Esophagus (tissue), 2 donors: Measurements from ENCODE around the gene CTSC. TPM values are rescaled to one million over a fixed set of nuclear protein-coding genes. Genes with fewer than 3 reads are reported as not detected.

Source experiments
- H3K27ac ChIP-seq, 2 donors: one replicate each; pipeline ENCODE4 v1.5.1; 2013; ENCODE audit warnings: low read depth in 2 of 2, mild to moderate bottlenecking in 2 of 2, inconsistent platforms in 1 of 2, low read length in 1 of 2, moderate library complexity in 1 of 2
- H3K27me3 ChIP-seq, 2 donors: one replicate each; pipeline ENCODE4 v1.6.1; 2013; ENCODE audit warnings: low read length in 2 of 2, control low read depth in 1 of 2, mild to moderate bottlenecking in 1 of 2; ENCODE audit not compliant: insufficient read depth in 2 of 2, control insufficient read depth in 1 of 2
- H3K36me3 ChIP-seq, 2 donors: one replicate each; pipeline ENCODE4 v1.6.1; 2013; ENCODE audit warnings: low read length in 1 of 2; ENCODE audit not compliant: control insufficient read depth in 2 of 2, insufficient read depth in 2 of 2
- H3K4me1 ChIP-seq, 2 donors: one replicate each; pipeline ENCODE4 v1.6.1; 2013; ENCODE audit warnings: low read length in 1 of 2; ENCODE audit not compliant: control insufficient read depth in 2 of 2, insufficient read depth in 2 of 2
- H3K4me3 ChIP-seq, 2 donors: one replicate each; pipeline ENCODE4 v1.5.1; 2013; ENCODE audit warnings: low read length in 2 of 2, mild to moderate bottlenecking in 2 of 2, low read depth in 1 of 2, moderate library complexity in 1 of 2
- H3K9me3 ChIP-seq, 2 donors: one replicate each; pipeline ENCODE4 v1.6.1; 2013; ENCODE audit warnings: mild to moderate bottlenecking in 2 of 2, low read depth in 1 of 2, low read length in 1 of 2, moderate library complexity in 1 of 2; ENCODE audit not compliant: control insufficient read depth in 2 of 2, insufficient read depth in 1 of 2
- WGBS, 2 donors: extraction: QIAGEN DNeasy Blood & Tissue Kit; methylation state at CpG; one replicate each; pipeline ENCODE4 v1.1.7; 2013; 5-methylcytosine and 5-hydroxymethylcytosine counted together
- polyA plus RNA-seq, 2 donors: library from polyadenylated mRNA; stranded (reverse); fragments of 200-250 nt; gene quantifications; one replicate each; pipeline ENCODE4 v1.2.3, GENCODE V29; 2013
- donor health status: healthy with polysubstance abuse.
- donor health status: Bipolar disorder and iron deficiency.

Gene CTSC
- 10 to 100 TPM; 33.8 to 35.3 TPM for polyA plus RNA-seq

- Histone ChIP-seq H3K27ac (peak within 1 kb of the TSS; percentile 84 to 87), H3K4me1 (no peaks in the 10 kb centered on the region)
- 0 to 1% methylated on average over 54 of the region's 54 CpGs for WGBS, 2 donors
Observed at GRCh38 chr11:88337181-88337986, at the start of gene CTSC. TSS of gene CTSC (minus strand) at chr11:88337736. CDS start at chr11:88337672, 64 bp downstream.

GRCh38 chr11:88384669-88385005 lies 47.1 kb upstream of the CTSC start:
- Histone ChIP-seq H3K4me1 (peaks cover 0 to 3% of the 10 kb centered on the region in 2 donors), H3K9me3 (no peaks in the 10 kb centered on the region), H3K27ac (no peak overlapping the region), H3K27me3 (no peaks in the 10 kb centered on the region), H3K36me3 (no peaks in the 10 kb centered on the region), H3K4me3 (no peak overlapping the region)
- 72 to 75% methylated on average over 3 of the region's 3 CpGs for WGBS, 2 donors

More at GRCh38 chr11:88337181-88337986, at the start of gene CTSC:
- H3K27me3 ChIP-seq, result no peaks in the 10 kb centered on the region
- peak within 1 kb of the TSS; percentile 76 to 95 for H3K4me3 ChIP-seq
- no peaks in the 10 kb centered on the region for H3K36me3 ChIP-seq
- no peaks in the 10 kb centered on the region for H3K9me3 ChIP-seq

DNA sequence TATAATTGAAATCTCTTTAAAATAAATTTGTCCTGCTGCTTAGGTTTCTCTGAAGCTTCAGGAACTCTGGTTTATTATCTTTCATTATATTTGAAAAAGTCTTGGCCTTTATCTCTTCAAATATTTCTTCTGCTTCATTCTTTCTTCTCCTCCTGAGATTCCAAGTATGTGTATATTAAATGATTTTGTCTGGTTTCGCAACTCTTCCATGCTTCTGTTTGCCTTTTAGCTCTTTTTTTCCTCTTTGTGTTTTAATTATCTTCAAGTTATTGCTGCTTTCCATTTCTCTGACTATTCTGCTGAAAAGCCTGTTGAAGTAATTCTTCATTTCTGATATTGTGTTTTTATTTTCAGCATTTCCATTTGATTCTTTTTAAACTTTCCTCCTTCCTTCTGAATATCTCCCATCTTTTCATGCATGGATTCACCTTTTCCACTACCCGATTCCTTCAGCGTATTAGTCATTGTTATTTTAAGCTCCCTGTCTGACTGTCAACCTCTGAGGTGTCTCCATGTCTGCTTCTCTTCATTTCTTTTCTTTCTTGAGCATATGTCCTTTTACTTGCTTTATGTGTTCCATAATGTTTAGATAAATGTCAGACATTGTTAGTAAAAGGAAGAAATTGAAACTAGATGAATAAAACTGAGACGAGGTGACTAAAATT lies 46.6 kb upstream of the CTSC start:
- 51 to 66% methylated on average over 4 of the region's 4 CpGs for WGBS, 2 donors
- Histone ChIP-seq H3K27me3 (no peaks in the 10 kb centered on the region), H3K9me3 (no peaks in the 10 kb centered on the region), H3K36me3 (no peaks in the 10 kb centered on the region), H3K4me3 (no peak overlapping the region), H3K27ac (no peak overlapping the region), H3K4me1 (peaks cover 0 to 3% of the 10 kb centered on the region in 2 donors)

- Histone ChIP-seq H3K4me1 (peaks cover 0 to 3% of the 10 kb centered on the region in 2 donors), H3K4me3 (no peak overlapping the region)
- 39 to 56% methylated on average over 3 of the region's 3 CpGs for WGBS, 2 donors
Observed at GRCh38 chr11:88383447-88383846, 45.9 kb upstream of the CTSC start.

GRCh38 chr11:88379130-88379529 lies 41.6 kb upstream of the CTSC start:
- WGBS, 2 donors, result 95 to 97% methylated on average over 3 of the region's 3 CpGs
- H3K4me3 ChIP-seq, result no peak overlapping the region
- no peaks in the 10 kb centered on the region for H3K4me1 ChIP-seq
- H3K27ac ChIP-seq, result no peak overlapping the region
- no peaks in the 10 kb centered on the region for H3K36me3 ChIP-seq
- H3K9me3 ChIP-seq, result no peaks in the 10 kb centered on the region
- no peaks in the 10 kb centered on the region for H3K27me3 ChIP-seq

More at GRCh38 chr11:88383447-88383846, 45.9 kb upstream of the CTSC start:
- H3K36me3 ChIP-seq, result no peaks in the 10 kb centered on the region
- no peaks in the 10 kb centered on the region for H3K27me3 ChIP-seq
- no peaks in the 10 kb centered on the region for H3K9me3 ChIP-seq
- no peak overlapping the region for H3K27ac ChIP-seq

GRCh38 chr11:88378422-88379066 lies 41.0 kb upstream of the CTSC start:
- WGBS, 2 donors, result 90 to 95% methylated on average over 4 of the region's 4 CpGs
- Histone ChIP-seq H3K27ac (no peak overlapping the region), H3K4me1 (no peaks in the 10 kb centered on the region), H3K9me3 (no peaks in the 10 kb centered on the region), H3K4me3 (no peak overlapping the region), H3K27me3 (no peaks in the 10 kb centered on the region), H3K36me3 (no peaks in the 10 kb centered on the region)

- H3K27me3 ChIP-seq, result no peaks in the 10 kb centered on the region
- no peak overlapping the region for H3K27ac ChIP-seq
- H3K9me3 ChIP-seq, result no peaks in the 10 kb centered on the region
- no peak overlapping the region for H3K4me3 ChIP-seq
- no peaks in the 10 kb centered on the region for H3K4me1 ChIP-seq
- H3K36me3 ChIP-seq, result no peaks in the 10 kb centered on the region
Observed at GRCh38 chr11:88377646-88378045, 40.1 kb upstream of the CTSC start.

DNA sequence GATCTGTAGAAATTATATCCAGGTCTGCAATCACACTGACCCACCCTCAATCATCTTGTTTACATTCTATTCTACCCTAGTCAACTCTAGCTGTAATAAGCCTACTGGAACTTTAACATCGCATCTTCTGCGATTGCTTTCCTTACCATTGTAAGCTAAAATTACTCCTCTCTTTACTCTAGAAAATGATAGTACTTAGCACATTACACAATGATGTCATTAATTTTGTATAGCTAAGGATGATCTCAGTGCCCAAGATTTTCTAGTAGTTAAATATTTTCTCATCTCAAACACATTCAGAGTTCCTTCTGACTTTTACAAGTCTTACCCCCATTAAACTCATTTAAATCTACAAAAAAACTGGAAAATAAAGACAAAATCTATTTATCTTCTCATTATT lies 39.6 kb upstream of the CTSC start:
- no peaks in the 10 kb centered on the region for H3K27me3 ChIP-seq
- 89 to 91% methylated on average over 2 of the region's 2 CpGs for WGBS, 2 donors

GRCh38 chr11:88375927-88376470 lies 38.5 kb upstream of the CTSC start:
- Histone ChIP-seq H3K9me3 (no peaks in the 10 kb centered on the region), H3K27ac (no peak overlapping the region), H3K27me3 (no peaks in the 10 kb centered on the region), H3K4me1 (no peaks in the 10 kb centered on the region), H3K36me3 (no peaks in the 10 kb centered on the region), H3K4me3 (no peak overlapping the region)
- 78 to 84% methylated on average over 2 of the region's 2 CpGs for WGBS, 2 donors

More for the DNA sequence above, 39.6 kb upstream of the CTSC start:
- Histone ChIP-seq H3K27ac (no peak overlapping the region), H3K4me1 (no peaks in the 10 kb centered on the region), H3K36me3 (no peaks in the 10 kb centered on the region), H3K4me3 (no peak overlapping the region), H3K9me3 (no peaks in the 10 kb centered on the region)
